CD1c-positive myeloid dendritic cell (primary cell): ENCODE results near the gene LTB.

Source experiments
- DNase-seq: peaks from one replicate; pipeline ENCODE4 v3.0.0-alpha.2; 2016; ENCODE audit errors: extremely low spot score

Gene LTB, protein sequence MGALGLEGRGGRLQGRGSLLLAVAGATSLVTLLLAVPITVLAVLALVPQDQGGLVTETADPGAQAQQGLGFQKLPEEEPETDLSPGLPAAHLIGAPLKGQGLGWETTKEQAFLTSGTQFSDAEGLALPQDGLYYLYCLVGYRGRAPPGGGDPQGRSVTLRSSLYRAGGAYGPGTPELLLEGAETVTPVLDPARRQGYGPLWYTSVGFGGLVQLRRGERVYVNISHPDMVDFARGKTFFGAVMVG

DNA sequence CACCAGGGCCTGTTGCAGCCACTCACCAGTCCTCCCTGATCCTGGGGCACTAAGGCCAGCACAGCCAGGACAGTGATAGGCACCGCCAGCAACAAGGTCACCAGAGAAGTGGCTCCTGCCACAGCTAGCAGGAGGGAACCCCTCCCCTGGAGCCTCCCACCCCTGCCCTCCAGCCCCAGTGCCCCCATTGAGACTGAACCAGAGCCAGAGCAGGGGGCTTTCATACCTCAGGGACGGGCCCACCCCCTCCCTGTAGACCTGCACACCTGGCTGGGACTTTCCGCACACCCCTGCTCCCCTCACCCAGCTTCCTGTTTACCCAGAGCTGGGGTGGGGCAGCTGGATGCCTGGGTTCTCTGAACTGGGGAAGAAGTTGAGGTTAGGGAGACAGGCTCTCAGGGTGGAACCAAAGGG, at the start of gene LTB:
TSS of gene LTB (minus strand) at position 195 of the 414 bp plus-strand sequence. CDS start at position 188, 7 bp downstream.
- no peak for DNase-seq

DNA sequence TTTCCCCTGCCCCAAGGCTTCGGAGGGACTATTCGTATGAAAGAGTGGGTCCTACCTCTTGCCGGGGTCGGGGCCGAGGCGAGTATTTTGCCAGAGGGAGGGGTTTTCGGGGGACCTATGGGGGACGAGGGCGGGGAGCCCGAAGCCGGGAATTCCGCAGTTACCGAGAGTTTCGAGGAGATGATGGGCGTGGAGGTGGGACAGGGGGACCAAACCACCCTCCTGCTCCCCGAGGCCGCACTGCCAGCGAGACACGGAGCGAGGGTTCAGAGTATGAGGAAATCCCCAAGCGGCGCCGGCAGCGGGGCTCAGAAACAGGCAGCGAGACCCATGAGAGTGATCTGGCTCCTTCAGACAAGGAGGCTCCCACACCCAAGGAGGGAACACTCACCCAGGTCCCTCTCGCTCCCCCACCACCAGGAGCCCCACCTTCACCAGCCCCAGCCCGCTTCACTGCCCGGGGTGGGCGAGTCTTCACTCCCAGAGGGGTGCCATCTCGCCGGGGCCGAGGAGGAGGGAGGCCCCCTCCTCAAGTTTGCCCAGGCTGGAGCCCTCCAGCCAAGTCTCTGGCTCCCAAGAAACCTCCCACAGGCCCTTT, 49.6 kb upstream of the LTB start:
- DNase-seq: no peak

DNA sequence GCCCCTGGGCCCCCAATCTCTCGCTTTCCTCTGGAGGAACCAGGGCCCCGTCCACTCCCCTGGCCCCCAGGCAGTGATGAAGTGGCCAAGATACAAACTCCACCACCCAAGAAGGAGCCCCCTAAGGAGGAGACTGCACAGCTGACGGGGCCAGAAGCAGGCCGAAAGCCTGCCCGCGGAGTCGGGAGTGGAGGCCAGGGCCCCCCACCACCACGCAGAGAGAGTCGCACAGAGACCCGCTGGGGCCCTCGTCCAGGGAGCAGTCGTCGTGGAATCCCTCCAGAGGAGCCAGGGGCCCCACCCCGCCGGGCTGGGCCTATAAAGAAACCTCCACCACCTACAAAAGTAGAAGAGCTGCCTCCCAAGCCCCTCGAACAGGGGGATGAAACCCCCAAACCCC, 49.0 kb upstream of the LTB start:
- DNase-seq: no peak

DNA sequence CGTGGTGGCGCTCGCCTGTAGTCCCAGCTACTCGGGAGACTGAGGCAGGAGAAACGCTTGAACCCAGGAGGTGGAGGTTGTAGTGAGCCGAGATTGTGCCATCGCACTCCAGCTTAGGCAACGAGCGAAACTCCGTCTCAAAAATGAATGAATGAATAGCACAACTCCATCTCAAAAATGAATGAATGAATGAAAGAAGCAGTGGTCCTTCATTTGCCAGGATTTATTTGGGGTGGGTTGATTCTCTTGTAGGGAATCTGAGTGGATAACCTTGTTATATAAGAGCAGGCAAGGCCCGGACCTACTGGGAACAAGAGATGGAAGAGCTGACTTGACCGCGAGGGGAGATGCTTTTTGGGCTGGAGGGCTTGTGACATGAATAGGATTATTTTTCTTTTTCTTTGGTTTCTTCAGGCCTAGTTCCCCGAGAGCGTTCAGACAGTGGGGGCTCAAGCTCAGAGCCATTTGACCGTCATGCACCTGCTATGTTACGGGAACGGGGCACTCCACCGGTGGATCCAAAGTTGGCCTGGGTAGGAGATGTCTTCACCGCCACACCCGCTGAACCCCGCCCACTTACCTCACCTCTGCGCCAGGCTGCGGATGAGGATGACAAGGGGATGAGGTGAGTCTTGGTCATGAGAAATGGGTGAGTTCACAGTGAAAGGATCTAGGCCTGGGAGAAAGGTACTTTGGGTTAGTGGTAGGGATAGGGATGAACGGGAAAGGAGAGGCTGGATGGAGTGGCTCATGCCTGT, 48.1 kb upstream of the LTB start:
- DNase-seq: no peak

DNA sequence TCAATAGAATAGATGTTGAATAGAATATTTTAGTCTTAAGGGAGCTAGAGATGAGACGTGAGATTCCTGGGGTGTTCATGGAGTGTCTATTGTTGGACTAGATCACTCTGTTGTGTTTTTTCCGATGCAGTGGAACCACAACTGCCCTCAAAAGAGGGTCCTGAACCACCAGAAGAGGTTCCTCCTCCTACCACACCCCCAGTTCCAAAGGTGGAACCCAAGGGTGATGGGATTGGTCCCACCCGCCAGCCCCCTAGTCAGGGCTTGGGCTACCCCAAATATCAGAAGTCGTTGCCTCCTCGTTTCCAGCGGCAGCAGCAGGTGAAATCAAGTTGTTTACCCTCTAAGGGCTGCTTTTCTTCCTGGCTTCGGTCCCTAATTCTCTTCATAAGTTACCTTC, 46.8 kb upstream of the LTB start:
- DNase-seq: no peak

DNA sequence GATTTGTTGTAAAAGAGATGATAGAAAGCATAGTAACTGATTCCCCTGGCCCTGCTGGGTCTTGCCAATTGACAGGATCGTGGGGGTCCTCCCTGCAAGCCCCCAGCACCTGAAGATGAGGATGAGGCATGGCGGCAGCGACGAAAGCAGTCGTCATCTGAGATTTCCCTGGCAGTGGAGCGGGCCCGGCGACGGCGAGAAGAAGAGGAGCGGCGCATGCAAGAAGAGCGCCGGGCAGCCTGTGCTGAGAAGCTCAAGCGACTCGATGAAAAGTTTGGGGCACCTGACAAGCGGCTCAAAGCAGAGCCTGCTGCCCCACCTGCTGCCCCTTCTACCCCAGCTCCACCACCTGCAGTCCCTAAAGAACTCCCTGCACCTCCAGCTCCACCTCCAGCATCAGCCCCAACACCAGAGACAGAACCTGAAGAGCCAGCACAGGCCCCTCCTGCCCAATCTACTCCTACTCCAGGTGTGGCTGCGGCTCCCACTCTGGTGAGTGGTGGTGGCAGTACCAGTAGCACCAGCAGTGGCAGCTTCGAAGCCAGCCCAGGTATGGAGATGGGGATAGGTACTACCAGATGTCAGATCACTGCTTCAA, 45.6 kb upstream of the LTB start:
- DNase-seq: no peak

DNA sequence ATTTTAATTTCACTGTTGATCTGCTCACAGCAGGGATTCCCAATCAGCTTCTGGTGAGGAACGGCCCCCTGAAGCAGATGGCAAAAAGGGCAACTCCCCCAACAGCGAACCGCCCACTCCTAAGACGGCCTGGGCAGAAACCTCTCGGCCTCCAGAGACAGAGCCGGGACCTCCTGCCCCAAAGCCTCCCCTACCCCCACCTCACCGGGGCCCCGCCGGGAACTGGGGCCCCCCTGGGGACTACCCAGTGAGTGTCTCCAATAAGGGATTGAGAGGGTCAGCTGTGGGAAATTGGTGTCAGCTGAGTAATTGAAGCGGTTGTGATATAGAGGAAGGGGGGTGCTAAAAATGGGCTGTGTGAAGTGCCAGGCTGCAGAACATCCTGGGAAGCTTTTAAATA, 44.7 kb upstream of the LTB start:
- DNase-seq: no peak

DNA sequence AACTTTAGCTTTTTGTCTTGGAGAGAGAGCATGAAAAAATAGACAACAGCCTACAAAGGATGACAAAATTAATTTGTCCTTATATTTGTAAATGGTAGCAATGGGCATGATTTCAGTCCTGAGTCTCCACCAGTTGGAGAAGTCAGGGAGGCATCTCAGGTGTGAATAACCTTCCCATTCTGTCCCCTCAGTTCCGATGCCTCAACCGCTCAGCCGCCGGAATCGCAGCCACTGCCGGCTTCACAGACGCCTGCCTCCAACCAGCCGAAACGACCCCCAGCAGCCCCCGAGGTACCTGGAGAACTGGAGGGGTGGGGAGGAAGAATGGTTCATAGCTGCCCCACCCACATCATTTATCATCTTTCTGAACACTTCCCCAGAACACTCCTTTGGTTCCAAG, 41.8 kb upstream of the LTB start:
- no peak for DNase-seq

DNA sequence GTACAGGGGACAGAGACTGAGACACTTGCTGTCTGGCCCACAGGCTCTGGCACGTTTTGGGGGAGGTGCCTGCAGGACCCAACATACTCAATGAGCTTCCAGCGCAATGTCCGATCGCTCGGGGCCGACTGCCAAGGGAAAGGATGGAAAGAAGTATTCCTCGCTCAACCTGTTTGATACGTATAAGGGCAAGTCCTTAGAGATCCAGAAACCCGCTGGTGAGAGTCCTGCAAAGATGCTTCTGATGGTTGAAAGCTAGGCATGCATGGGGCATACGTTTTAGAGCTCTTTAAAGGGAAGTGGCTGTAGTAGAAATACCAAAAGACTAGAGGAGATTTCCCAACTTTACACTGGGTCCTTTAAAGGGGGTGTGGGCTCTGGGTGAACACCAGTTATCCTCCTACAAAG, 40.5 kb upstream of the LTB start:
- peak; percentile 53 for DNase-seq

DNA sequence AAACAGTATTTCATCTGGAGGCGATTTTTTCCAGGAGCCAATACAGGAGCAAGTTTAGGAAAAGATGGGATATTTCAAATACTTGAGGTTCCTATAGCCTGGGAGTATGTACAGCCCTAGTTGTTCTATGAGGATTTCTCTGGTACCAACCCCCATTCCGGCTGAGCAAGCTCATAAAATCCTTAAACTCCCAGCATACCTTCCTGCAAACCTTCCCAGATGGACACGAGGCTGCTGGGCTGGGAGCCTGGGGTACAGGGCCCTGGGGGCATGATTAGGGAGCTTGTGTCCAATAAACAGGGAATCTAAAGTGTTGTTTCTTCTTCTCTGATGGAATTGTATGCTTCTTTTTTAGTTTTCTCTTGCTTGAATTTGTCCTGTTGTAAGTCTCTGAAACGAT, 39.8 kb upstream of the LTB start:
- DNase-seq: no peak

DNA sequence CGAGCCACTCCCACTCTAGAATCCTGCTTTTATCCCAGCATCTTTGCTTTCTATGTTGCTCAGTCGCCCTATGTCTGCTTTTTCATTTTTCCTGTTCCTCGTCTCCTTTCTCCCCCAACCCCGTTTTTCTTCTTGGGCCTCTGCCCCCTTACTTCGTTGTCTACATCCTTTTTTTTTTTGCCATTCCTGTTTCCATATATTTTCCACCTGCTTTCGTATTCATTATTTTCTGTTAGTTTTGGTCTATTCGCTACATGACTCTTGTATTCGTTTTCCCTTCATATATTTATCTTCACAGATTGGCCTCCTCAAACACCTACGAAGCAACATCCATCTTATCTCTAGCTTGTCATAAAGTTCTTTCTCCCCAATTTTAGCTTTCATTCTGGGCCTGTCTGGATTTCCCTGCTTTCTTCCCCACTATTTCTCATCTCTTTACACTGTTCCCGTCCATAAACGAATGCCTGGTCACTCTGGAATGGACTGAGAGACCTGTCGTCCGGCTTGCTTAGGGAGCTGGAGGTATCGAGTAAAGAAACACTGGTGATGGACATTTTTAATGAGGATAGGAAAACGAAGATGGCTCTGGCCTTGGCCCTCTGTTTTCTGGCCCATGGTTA, 39.2 kb upstream of the LTB start:
- DNase-seq: no peak

DNA sequence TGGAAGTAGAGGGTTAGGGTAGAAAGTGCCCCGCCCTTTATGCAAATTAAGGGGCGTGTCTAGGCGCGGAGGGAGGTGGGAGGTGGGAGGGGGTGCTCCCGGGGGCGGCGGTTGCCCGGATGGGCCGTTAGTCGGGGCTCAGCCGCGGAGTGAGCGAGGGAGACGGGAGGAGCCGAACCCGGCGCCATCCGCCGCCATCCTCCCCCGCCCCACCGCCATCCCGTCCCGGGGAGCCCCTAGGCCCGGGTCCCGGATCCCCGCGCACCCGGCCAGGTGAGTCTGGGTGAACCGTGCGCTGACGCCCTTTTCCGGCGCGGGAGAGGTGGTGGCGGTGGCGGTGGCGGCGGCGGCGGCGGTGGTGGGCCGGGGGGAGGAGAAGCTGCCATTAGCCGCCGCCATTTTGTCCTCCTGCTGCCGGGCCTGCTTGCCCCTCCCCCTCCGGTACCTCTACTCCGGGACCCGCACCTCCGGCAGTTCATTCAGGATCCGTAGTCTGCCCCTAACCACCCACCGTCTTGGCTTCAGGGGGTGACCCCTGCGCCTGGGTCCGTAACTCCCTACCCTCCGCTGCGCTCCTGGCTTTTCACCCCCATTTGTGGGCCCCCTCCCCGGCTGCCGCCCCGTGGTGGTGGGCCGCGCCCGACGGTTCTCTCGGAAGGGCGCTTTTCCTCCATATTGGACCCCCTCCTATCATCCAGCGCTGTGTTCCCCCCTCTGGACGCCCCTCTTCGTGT, 38.5 kb upstream of the LTB start, which contains the start of gene PRRC2A:
TSS of gene PRRC2A (plus strand) at position 130 of the 734 bp plus-strand sequence. CDS start 2,075 bp downstream, outside the sequence.
- DNase-seq: no peak

DNA sequence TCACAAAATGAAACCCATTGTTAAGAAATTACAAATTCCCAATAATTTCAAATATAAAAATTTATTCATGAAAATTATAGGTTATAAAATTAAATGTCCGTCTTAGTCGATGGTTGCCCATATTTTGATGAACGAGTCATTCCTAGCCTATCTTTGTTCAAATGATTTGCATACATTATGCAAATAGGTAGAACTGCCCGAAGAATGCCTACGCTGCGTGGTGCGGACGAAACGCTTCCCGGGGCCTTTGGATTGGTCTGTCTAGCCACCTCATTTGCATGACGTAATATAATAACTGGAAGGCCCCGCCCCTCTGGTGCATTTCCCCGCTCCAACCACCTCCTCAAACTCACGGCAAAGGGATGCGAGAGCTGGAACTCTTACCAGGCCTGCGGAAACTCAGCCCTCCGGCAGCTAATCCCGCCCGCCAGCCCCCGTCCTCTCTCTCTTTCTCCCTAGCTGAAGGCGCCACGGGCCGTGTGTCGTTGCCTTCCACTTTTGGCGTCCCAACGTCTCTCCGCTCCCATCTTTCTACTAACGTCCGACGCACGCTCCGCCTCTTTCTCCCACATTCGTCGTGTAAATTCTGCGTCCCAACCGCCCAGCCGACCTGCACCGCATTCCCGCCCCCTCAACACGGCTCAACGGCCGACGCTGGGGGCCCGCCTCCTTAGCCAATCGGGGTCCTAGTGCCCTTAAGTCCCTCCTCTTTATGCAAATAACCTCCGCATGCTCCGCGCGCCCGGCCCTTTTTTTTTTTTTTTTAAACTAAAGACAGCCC, 37.8 kb upstream of the LTB start:
- peak; percentile 99 for DNase-seq

DNA sequence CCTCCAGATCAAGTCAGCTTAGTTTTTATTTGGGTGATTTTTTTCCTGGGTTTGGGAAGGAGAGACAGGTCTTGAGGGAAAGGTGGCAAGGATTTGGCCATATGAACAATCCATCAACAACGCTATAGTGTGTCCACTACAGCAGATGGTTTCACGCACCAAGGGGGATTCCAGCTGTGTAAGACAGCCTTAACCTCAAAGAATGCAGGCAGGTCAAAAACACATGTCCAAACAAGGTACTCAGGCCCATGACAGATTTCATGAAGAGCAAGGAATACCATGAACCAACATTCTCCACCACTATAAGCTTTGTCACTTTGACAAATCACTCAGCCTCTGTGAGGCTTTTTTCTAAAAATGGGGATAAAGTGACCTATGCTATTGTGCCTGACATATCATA, 34.8 kb upstream of the LTB start:
- DNase-seq: no peak

DNA sequence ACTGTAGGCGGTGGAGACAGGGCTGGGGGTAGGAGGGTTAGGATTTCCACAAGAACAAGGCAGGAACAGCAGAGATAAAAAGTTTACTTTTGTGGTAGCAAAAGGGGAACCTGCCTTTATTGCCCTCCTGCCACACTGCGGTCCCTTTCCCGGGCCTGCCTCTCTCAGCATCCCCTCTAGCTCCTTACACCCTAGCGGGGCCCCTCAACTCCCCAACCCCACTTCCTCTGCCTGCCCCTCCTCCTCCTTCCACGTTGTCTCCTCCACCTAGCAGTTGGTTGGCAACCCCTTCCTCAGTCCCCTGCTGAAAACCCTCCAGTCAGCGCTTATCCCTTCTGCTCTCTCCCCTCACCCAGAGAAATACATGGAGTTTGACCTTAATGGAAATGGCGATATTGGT, 33.5 kb upstream of the LTB start:
- DNase-seq: peak; percentile 34

DNA sequence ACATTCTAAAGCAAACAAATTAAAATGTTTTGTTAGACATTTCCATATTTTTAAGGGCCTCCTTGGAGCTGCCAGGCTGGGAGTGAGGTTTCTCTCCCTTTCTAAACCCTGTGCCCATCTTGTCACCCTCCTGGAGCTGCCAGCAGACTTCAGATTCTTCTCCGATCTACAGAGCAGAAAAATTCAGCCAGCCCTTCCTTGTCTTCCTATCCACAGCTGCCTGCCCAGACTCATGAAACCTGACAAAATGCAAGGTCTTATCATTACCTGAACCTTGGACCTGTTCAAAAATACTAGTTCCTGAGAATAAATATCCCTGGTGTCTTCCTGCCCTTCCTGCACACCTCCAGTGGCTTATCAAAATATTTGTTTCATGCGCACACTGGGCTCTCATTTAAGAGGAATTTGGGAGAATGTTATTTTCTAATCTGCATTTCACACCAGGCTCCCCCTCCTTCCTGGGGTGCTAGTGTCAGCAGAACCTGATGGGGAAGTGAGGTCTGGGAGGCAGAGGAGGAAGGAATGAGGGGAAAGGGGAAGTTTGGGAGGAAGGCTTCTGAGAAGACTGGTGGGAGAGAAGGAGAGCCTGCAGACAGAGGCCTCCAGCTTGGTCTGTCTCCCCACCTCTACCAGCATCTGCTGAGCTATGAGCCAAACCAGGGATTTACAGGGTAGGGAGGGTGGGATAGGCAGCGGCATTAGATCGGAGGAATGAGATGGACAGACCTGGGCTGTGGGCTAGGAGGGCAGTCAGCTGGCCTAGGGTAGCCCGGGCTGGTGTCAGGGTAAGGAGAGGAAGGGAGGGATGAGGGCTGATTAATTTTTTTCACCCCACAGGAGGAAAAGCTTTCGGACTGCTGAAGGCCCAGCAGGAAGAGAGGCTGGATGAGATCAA, 32.7 kb upstream of the LTB start, which contains the start of gene AIF1:
TSS of gene AIF1 (plus strand) at position 551 of the 895 bp plus-strand sequence. CDS start at position 647, 96 bp downstream.
- peak; percentile 78 for DNase-seq

DNA sequence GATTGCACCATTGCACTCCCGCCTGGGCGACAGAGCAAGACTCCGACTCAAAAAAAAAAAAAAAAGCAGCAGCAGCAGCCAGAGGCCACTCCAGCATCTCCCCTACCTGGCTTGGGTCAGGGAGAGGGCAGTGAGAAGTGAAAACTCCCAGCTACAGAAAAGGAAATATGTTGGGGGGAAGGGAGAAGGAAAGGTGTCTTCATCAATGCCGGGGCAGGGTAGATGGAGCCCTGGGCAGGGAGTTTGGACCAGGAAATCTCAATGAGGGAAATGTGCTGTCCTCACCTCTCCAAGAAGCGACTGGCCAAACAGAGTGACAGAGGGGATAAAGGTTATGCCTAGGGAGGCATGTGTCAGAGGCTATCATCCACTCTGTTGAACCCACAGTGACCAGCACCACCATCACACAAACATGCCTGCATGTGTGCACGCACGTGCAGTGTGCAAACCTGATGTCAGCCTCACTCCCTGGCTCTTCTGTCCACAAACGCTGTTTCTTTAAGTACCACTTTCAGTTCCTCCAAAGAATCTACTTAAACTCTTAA, 31.9 kb upstream of the LTB start:
- peak; percentile 76 for DNase-seq

DNA sequence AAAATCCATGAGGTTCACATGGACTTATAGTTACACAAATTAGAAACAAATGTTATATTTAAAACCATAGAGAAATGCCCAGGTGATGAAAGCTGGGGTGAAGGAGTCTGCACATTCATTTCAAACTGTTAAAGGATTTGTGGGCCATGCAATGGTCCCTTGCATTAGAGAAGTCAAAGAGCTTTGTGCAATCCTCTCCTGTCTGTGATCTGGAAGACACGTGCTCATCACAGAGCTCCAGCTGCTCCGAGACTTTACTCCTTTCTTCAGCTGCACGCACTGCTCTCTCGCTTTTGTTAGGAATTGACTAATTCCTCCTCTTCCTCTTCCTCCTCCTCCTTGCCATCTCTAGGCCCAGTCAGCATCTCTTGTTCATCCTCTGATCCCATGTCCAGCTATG, 28.7 kb upstream of the LTB start:
- DNase-seq: no peak
